Measurements from ENCODE around the gene APMAP. TPM values are rescaled to one million over a fixed set of nuclear protein-coding genes. Genes with fewer than 3 reads are reported as not detected.
A peak's percentile ranks its signal among the peaks of the same experiment; 100 is the strongest.

APMAP gene
- total and polyA plus RNA-seq, 10 donors = 26.5 to 104 (median 65.3) TPM

GRCh38 chr20:24996449-24997377 is 4.2 kb upstream of the APMAP start:
- H3K4me1 ChIP-seq = peaks cover 5 to 32% (median 25%) of the 10 kb centered on the region in 6 donors
- no peak for TF ChIP-seq POLR2A (IDR thresholded peaks at IDR 0.05)
- TF ChIP-seq POLR2AphosphoS5 (IDR thresholded peaks at IDR 0.05) = no peak
- TF ChIP-seq, protein P1, sequence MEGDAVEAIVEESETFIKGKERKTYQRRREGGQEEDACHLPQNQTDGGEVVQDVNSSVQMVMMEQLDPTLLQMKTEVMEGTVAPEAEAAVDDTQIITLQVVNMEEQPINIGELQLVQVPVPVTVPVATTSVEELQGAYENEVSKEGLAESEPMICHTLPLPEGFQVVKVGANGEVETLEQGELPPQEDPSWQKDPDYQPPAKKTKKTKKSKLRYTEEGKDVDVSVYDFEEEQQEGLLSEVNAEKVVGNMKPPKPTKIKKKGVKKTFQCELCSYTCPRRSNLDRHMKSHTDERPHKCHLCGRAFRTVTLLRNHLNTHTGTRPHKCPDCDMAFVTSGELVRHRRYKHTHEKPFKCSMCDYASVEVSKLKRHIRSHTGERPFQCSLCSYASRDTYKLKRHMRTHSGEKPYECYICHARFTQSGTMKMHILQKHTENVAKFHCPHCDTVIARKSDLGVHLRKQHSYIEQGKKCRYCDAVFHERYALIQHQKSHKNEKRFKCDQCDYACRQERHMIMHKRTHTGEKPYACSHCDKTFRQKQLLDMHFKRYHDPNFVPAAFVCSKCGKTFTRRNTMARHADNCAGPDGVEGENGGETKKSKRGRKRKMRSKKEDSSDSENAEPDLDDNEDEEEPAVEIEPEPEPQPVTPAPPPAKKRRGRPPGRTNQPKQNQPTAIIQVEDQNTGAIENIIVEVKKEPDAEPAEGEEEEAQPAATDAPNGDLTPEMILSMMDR (IDR thresholded peaks at IDR 0.05 in 8 of 11, conservative IDR thresholded peaks at IDR 0.05 in 3 of 11) = no peak
- no peaks in the 10 kb centered on the region for H3K36me3 ChIP-seq
- no peaks in the 10 kb centered on the region for H3K27me3 ChIP-seq (replicated peaks in 1 of 7)
- DNase-seq = peak; percentile 38
- 70 to 77% (median 74%) methylated on average over 9 of the region's 9 CpGs for WGBS, 5 donors
- H3K27ac ChIP-seq = no peak overlapping the region
- no peaks in the 10 kb centered on the region for H3K9me3 ChIP-seq
- intact Hi-C loops (cut with DNase I; ENCODE audit: low total_unique reads) = no loop called here
- no peak overlapping the region for H3K4me3 ChIP-seq

- Histone ChIP-seq H3K4me3 (no peak overlapping the region), H3K27ac (no peak overlapping the region), H3K9me3 (no peaks in the 10 kb centered on the region), H3K27me3 (replicated peaks in 1 of 7) (no peaks in the 10 kb centered on the region), H3K4me1 (peaks cover 11 to 40% (median 33%) of the 10 kb centered on the region in 6 donors), H3K36me3 (no peaks in the 10 kb centered on the region)
- intact Hi-C loops (cut with DNase I; ENCODE audit: low total_unique reads) = loop anchor here (2.0 kb wide), 1 partner anchor 71 kb away; no protein-coding TSS in a partner anchor
- TF ChIP-seq POLR2A (IDR thresholded peaks at IDR 0.05) = no peak
- TF ChIP-seq POLR2AphosphoS5 (IDR thresholded peaks at IDR 0.05) = no peak
- TF ChIP-seq, protein P1 (IDR thresholded peaks at IDR 0.05 in 8 of 11, conservative IDR thresholded peaks at IDR 0.05 in 3 of 11) = no peak
- peak; percentile 68 for DNase-seq
- 61 to 72% (median 67%) methylated on average over 9 of the region's 9 CpGs for WGBS, 5 donors
Measured at GRCh38 chr20:24995741-24996448, 3.3 kb upstream of the APMAP start.

DNA sequence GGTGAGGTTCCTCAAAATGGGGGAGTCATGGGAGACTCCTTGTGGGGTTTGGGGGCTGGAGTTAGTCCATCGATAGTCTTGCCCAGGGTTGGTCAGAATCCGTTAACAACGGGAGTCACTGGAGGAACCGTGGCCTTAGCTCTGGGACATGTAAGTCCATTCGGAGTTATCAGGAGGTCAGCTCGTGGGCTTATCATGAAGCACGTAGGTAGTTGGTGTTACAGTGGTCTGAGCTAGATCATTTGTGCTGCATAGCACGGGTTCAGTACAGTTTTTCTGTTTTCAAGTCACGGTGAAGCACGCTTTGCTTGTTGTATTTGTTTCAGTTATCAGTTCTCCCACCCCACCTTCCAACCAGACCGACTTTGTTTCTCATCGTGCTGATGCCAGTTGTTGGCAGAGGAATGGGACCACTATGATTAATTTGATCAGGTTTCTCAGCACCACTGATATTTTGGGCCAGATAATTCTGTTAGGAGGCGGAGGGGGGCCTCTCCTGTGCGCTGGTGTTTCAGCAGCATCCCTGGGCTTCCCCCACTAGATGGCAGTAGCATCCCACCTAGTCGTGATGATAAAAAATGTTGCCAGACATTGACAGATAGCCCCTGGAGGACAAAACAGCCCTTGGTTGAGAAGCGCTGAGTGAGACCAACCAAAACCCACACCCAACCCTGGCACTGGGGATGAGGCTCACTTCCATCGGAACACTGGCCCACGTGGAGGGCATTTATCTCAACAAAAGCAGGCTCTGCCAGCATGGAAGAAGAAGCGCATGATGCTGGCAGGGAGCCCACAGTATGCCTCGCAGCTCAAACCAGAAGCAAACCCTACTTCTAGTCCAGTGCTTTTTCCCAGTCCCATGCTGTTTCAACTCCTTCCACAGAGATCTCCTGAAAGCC is 2.2 kb upstream of the APMAP start:
- Histone ChIP-seq H3K36me3 (no peaks in the 10 kb centered on the region), H3K4me1 (peaks cover 12 to 52% (median 37%) of the 10 kb centered on the region in 6 donors), H3K27me3 (replicated peaks in 1 of 7) (no peaks in the 10 kb centered on the region), H3K9me3 (no peaks in the 10 kb centered on the region), H3K27ac (no peak overlapping the region), H3K4me3 (peak overlapping the region in 1 of 8 donors; percentile 27)
- WGBS, 5 donors = 40 to 50% (median 44%) methylated on average over 19 to 20 of the region's 20 CpGs
- intact Hi-C loops (cut with DNase I; ENCODE audit: low total_unique reads) = loop anchor here (2.0 to 5.0 kb wide), 2 partner anchors 72 to 403 kb away; no protein-coding TSS in a partner anchor
- TF ChIP-seq POLR2AphosphoS5 (IDR thresholded peaks at IDR 0.05) (peak in 2 of 3 donors; percentile 22 to 65), POLR2A (IDR thresholded peaks at IDR 0.05) (no peak)
- TF ChIP-seq, protein P1 (IDR thresholded peaks at IDR 0.05 in 8 of 11, conservative IDR thresholded peaks at IDR 0.05 in 3 of 11) = peak; percentile 82 to 97 (median 94)
- DNase-seq = peak; percentile 89
